ENCODE results near the gene THRB.

THRB gene

DNA sequence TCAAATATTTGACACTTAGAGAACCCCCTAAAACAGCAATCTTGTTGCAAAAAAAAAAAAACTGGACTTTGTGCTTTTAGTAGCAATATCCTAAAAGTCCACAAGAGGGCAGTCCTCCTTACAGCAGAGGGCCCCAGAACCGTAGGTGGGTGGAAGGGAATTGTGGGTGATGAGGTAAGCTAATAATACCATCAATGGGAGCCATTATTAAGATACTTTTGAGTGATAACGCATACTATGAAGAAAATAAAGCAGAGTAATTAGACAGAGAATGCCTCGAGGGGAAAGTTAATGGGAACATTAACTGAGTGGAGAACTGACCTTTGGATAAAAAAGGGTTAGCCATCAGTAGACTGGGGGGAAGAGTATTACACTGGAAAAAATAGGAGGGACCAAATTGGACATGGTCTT lies 229.9 kb downstream of the THRB start:
- DNase-seq (ENCODE audit: low spot score) = peak; percentile 40

DNA sequence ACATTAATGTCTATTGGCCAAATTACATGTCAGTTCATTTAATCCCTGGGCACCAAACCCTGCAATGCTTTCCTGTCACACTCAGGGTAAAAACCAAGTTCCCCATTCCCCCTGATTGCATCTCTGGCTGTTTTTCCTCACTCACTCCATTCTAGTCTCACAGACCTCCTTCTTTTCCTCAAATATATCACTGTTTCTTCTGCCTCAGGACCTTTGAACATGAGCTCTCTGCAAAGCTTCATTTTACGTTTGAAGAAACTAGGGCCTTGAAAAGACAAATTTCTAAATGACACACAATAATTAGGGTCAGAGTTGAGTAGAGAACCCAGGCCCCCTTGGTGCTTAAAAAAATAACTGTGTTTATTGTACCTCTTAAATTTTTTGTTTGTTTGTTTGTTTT lies 230.6 kb downstream of the THRB start:
- no peak for DNase-seq (ENCODE audit: low spot score)

DNA sequence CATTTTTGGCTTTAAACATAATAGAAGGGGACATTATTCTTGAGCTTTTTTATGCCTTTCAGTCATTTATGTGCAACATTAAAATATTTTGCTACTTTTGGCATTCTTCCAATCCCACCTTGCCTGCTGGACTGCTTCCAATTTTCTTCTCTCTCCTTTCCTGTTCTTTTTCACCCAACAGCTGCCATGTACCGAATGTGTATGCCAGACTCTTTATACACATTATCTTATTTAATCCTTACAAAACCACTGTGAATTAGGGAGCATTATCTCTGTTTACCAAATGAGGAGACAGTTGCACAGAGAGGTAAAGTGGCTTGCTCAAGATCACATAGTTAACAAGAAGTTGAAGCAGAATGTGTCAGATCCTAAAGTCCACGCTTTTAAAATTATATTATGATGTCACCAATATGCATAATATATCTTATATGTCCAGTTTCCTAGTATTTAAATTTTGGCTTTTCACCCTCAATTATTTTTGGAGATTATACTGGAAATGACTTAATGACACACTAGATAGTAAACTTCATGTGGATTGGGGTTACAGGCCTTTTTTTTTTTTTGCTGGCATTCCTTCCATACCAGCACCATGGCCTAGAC lies 231.5 kb downstream of the THRB start:
- no peak for DNase-seq (ENCODE audit: low spot score)

DNA sequence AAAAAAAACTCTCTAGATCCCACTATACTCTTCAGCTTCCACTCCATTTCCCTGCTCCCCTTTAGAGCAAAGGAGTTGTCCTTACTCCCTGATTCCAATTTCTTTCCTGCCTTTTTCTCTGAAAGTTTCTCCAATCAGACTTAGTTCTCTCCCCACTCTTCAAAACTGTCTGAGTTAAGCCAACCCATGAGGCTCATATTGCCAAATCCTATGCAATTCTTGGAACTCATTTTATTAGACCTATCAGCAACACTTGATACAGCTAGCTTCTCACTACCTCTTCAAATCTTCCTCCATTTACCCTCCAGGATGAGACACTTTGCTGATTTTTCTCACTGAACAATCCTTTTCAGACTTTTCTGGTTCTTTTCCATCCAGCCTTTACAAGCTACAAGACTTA lies 233.1 kb downstream of the THRB start:
- DNase-seq (ENCODE audit: low spot score) = no peak

DNA sequence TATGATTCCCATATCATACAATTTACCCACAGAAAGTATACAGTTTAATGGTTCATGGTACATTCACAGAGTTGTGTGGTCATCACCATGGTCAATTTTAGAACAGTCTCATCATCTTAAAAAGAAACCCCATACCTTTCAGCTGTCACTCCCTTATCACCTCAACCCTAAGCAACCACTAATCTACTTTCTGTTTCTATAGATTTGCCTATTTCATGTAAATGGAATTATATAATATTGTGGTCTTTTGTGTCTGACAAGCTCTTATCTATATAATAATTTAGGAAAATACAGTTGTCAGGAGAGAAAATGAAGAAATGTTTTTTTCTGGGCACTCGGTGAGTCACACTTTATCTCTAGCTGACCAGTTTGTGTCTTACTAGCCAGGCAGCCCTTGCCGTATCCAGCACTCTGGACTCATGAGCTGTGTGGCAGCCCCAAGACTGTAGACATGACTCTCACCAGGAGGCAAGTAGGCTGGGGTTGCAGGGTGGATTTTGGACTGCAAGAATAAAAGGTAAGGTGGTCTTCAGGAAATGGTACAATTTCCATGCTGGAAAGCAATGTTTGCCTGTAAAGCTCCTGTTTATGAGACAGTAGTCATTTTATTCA lies 234.6 kb downstream of the THRB start:
- no peak for DNase-seq (ENCODE audit: low spot score)

DNA sequence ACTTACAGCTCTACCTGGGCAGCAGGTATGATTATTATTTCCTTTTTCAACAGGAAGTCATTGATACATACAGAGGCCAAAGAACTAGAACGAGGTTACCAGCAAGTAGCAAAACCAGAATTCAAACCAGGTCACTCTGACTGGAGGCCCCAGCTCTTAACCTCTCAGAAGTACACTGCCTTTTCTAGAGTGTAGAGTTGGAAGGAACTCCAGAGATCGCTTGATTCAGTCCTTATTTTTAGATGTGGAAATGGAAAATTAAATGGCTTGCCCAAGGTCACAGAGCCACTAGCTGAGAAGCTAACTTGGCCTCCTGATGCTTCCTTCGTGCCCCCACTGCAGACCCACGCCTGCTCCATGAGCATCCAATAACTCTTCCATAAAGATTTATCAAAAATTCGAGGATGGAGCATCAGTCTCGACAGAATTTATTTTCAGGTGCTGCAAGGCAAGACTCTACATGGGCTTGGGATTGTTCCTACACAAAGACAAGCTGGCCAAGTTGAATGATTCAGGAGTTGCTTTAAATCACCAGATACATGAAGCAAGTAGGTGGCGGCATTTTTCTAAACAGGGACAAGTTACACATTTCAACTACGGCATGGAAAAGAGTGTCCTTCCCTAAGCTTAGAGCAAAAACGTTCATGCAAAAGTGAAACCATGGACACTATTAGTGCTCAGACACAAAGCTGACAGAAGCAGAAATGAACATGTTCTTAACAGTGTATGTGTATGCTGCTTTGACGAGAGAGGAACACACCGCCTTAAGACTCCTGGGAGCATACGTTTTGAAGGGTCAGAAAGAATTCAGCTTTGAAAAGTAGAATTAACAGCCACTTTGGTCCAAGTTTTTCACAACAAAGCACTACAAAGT lies 235.7 kb downstream of the THRB start:
- DNase-seq (ENCODE audit: low spot score) = no peak

DNA sequence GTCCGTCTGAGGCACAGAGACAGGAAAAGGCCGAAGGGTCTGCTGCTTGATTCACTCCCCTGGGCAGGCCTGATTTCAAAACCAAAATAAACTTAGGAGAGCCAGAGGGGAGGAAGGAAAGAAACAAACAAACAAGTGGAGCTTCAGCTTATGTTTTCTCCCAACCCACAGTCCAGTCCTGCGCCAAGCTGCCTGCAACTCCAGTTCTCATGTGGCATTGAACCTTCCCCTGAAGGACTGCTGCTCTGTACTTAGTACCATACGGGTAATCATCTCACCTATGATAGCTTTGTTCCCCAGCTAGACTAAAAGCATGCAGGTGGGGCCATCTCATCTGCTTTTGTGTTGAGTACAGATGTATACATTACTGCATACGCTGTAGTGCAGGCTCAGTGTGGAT lies 236.4 kb downstream of the THRB start:
- DNase-seq (ENCODE audit: low spot score) = no peak

DNA sequence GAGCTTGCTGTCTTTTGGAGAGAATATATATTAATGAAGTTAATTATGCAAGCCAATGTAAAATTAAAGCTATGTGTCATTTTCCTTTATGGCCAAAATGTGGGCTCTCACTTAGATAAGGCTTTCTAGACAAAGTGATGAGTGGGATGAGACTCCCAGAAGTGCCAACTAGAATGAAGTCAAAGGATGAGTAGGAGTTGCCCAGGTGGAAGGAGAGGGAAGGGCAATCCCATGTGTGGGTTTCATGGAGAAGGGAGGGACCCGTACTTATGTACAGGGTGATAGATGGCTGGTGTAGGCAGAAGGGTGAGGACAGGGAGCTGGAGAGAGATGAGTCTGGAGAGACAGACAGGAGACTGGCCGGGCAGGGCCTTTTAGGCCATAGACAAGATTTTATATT lies 239.2 kb downstream of the THRB start:
- DNase-seq (ENCODE audit: low spot score) = no peak

DNA sequence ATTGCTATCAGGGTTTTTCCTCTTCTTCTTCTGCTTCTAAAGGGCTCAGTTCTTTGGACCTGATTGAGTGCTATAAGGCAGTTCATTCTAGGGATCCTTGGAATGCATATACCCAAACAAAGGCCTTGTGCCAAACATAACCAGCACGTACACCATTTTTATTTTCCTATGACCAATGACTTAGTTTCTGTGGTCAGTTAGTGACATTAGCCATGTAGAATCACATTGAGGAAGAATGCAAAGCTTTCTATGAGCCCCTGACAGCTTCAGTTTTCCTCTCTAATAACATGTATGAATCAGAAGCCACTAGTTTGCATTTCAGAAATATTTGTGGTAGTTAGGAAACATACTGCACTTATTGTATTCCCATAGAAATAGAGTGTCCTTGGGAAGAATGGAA lies 240.0 kb downstream of the THRB start:
- peak; percentile 69 for DNase-seq (ENCODE audit: low spot score)

DNA sequence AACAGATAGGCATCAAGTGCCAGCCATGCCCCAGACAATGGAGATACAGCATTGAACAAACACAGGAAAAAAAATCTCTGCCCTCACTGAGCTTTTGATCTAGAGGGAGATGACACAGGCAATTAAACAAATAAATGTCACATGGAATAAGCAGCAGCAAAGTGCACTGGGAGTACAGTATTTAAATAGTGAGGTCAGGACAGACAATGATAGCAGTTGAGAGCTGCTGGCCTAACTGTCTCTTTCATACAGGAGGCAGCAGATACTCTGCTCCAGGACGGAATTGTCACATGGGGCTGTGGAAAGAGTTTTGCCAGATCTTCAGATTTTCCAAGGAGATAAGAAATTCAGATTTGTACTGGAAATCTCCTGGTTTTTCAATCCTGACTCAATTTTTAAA lies 241.3 kb downstream of the THRB start:
- DNase-seq (ENCODE audit: low spot score) = no peak

DNA sequence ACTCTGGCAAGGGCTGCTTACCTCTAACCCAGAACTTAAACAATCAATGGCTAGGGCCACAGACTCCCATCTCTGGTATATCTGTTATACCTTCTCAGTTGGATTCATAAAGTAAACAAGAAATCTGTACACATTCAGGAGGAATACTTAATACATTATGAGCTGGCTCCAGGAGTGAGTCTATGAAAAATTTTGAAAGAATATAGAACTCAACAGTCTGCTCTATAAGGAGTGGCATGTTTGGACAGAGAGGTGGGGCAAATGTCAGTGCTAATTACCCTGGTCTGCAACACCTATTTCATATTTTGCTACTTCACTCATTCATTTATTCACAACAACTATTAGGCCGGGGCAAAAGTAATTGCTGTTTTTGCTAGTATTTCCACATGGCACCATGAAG lies 245.1 kb downstream of the THRB start:
- no peak for DNase-seq (ENCODE audit: low spot score)

DNA sequence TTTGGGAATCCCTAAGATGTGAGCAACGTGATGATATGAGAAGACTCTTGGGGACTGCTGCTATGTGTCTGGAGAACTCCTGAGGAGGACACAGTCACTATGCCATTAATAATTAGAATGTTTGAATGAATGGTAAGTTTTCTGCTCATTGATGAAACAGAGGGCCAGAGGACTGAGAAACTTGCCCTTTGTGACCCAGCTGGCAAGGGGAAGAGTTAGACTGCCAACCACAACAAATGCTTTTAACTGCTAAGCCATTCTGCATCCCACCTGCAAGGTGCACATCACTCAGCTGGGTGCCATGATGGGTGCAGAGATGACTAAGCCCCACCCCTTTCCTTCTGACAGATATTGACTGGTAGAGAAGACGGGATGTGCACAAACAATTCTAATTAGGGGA lies 249.6 kb downstream of the THRB start:
- DNase-seq (ENCODE audit: low spot score) = no peak

DNA sequence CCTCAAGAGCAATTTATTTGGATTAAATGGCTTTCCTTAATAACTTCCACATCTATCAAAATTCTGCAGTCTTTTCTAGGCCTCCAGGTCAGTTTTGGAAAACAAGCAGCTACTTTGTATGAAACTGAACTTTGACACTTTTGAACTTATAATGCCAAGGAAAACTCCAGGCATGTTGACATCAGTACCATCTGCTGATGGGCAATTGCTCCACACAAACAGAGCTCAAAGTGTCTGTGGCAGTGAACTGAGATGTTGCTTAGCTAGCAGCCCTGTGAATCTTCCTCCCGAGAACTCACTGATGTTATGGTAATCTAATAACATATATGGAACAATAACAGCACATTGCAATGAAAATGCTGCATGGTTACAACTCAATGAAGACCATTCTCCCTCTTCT lies 250.2 kb downstream of the THRB start:
- no peak for DNase-seq (ENCODE audit: low spot score)

DNA sequence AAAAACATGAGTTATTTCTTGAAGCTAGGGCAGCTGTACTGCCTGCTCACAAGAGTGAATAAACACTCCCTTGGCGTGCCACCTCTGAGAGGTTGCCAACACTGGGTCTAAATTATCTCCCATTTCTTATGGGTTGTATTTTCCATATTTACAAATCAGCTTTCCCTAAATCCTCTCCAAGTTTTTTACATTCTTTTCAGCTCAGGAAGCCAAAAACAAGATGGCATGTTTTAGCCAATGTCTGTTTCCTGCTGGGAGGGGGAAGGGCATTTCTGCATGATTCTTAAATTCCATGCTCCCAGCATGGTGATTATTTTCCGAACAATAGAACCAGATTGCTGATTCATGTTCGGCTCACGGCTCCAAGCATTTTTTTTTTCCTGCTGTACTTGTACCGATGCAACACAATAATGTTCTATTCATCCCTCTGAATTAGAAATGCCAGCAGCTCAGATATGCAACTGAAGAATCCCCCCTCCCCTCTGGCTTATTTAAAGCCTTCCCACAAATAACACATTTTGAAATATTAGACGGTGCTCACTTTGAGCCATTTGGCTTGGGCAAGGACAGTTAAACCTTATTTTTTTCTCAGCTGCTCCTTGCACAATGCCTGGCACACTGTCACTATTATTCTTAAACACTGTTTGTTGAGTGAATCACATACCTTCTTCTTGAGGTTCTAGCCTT lies 252.5 kb downstream of the THRB start:
- no peak for DNase-seq (ENCODE audit: low spot score)

DNA sequence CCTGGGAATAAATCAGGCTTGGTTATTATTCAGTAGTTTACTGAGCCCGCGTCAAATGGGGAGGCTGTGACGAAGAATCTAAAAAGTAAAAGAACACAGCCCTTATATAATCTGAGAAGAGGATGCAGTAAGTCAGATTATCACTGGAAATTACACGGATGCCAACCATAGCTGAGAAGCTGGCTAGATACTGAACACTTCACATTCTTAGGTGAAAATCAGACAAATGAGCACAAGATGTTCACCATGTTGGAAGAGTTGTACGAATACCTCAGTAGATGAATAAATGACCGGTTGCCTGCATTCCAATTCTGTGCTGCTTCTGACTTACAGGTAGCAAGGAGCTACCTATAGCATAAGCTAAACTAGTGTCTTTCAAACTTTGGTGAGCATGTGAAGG lies 254.3 kb downstream of the THRB start:
- DNase-seq (ENCODE audit: low spot score) = no peak

DNA sequence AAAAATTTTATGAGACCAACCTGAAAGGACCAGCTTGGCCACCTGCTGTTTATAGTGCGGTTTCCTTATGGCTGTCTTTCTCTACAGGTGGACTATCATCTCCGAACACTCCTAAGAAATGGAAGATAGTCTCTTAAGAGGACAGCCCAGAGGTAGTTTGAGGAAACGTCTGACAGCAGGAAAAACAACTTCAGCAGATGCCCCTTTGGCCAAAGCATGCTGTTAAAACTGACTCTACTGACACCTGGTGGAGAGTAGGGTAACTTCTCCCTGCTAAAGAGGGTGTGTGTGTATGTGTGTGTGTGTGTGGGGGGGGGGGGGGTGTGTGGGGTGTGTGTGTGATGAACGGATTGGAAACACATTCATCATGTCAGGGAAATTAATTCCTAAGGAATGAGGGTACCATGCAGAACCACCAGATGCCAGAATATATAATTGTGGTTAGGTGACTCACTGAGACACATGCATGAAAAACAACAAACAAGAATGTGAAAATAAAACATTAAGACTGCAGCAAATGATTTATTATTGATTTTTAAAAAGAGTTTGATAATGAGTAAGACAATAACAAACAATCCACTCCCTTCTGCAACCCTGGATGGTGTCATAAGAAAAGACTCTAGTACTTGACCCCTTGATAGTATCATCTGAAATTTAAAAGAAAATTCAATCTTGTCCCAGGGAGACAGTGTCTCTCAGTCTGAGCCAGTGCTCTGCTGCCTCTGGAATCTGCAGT lies 256.5 kb downstream of the THRB start:
- peak; percentile 85 for DNase-seq (ENCODE audit: low spot score)

DNA sequence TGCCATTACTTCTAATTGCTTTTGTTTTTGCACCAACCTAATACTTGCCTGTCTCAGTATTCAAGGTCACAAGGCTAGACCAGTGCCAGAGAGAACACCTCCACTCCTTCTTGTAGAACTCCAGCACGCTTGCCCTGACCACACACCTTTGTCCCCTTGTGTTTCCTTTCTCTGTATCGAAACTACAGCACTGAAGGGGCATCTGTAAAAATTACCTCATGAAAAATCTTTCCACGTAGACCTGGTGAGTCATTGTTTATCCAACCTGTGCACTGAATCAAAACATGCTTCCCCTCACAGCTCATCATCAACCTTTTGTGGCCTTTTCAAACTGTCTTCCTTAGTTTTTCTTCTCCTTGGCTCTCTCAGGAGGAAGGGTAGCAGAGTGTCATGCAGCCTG lies 259.5 kb downstream of the THRB start:
- DNase-seq (ENCODE audit: low spot score) = peak; percentile 43

DNA sequence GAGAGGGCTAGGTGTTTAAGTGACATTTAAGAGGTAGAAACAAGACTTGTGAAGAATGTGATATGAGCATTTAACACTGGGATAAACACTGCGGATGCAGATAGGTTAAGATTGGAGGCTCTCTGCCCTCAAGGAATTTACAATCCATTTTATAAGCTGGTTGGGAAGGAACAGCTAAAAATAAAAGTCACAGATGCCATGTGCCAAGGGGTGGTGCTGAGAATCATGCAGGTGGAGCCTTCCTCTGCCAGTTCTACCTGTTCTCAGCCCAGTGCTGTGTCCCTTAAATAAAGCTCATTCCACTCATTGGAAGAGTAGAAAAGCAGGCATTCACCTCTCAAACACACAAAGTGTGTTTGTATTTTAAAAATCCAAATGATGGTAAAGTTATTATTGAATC lies 261.9 kb downstream of the THRB start:
- DNase-seq (ENCODE audit: low spot score) = no peak

DNA sequence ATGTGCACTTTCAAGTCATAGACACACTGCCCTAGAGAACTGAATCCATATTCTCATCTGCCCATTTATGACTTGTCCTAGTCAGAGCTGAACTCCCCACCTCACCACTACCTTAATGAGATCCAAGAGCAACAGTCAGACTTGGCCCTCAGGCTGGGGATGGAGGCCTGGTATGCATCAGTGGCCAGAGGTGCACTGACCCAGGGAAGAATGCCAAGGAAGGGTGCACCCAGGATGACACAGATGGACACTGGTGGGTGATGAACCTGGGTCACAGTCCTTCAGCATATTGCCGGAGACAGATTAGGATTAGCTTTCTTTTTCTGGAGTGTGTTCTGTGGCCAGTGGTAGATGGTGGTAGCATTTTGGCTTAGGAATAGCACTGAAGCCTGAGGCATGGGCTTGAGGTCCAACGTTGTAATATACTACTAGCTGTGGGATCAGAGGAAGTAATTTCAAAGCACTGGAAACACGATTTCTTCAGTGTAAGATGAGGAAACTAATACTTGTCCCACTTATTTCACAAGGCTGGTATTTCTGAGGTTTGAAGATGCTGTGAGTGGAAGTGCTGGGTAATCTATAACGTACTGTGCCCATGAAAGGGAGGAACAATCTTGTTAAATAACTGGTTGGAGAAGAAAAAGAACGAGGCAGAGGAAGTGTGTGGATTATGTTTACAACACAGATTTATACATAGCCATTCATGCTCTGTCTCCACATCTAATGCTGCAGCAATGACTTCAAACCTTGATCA lies 265.0 kb downstream of the THRB start:
- DNase-seq (ENCODE audit: low spot score) = no peak

DNA sequence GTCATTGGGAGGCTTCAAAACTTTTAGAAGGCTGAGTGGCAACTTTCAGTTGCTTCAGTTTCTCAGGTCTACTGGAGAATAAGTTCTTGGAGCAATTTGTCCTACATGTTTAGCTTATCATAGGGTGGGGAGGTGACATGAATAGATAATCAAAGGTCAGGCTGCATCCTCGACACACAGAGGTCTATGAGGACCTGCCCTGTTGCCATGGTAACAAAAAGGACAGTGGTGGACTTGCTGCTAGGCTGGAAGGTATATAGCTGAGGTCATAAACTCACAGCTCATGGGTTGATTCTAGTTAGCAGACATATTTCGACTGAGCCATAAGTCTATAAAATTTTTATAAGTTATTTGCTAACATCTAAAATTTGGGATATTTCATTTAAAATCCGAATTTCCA lies 267.0 kb downstream of the THRB start:
- DNase-seq (ENCODE audit: low spot score) = no peak

DNA sequence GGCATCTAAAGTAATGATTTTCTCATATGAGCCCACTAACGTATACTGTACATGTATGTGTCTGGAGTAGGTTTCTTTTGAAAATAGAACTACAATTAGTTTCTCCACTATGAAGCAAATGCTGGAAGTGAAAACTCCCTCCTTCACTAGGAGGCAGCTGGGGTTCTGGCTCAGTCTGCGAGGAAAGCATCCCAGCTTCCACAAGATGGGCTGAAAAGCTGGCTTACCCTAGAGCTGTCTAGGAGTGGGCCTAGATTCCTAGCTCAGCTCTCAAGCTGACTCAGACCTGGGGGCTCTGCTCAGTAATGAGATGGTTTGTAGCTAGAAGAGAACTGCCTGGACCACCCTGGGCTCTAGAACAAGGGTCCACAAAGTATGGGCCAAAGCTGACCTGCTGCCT lies 268.3 kb downstream of the THRB start:
- no peak for DNase-seq (ENCODE audit: low spot score)

Data from SW480 (cell line).